NCI-H1417 treated with DMSO at 0.1 percent for 48 hours (cell line): ENCODE data around the gene CLDN20.
"Not testable (repeated sequence)": the region's sequence is repeated elsewhere in the genome, so short reads cannot be mapped to it uniquely, and the experiment has no call there.

Experiments
- DNase-seq: peaks from one replicate; lab custom pipeline; 2025; lab: John Stamatoyannopoulos, UW

The CLDN20 gene

GRCh38 chr6:155245193-155245592, 18.6 kb upstream of the CLDN20 start:
- no peak for DNase-seq

GRCh38 chr6:155245831-155246230, 18.0 kb upstream of the CLDN20 start:
- DNase-seq = no peak

GRCh38 chr6:155246825-155247224, 17.0 kb upstream of the CLDN20 start:
- DNase-seq = no peak

GRCh38 chr6:155247618-155248007, 16.2 kb upstream of the CLDN20 start:
- DNase-seq = no peak

- DNase-seq = no peak
These were observed 15.5 kb upstream of the CLDN20 start for GRCh38 chr6:155248008-155249001.

- DNase-seq = no peak
These were observed 13.0 kb upstream of the CLDN20 start for GRCh38 chr6:155250701-155251381.

GRCh38 chr6:155252581-155252980, 11.2 kb upstream of the CLDN20 start:
- DNase-seq = no peak

- no peak for DNase-seq
These were observed 10.5 kb upstream of the CLDN20 start for GRCh38 chr6:155253337-155253736.

- no peak for DNase-seq
These were observed 9.7 kb upstream of the CLDN20 start for GRCh38 chr6:155254139-155254538.

GRCh38 chr6:155256122-155256795, 7.6 kb upstream of the CLDN20 start:
- no peak for DNase-seq

GRCh38 chr6:155257796-155258195, 6.0 kb upstream of the CLDN20 start:
- DNase-seq = no peak

- DNase-seq = no peak
These were observed 4.6 kb upstream of the CLDN20 start for GRCh38 chr6:155259204-155259603.

GRCh38 chr6:155259897-155260296, 3.9 kb upstream of the CLDN20 start:
- no peak for DNase-seq

- no peak for DNase-seq
These were observed 3.1 kb upstream of the CLDN20 start for GRCh38 chr6:155260686-155261085.

- no peak for DNase-seq
These were observed 2.5 kb upstream of the CLDN20 start for GRCh38 chr6:155261111-155261900.

GRCh38 chr6:155262655-155263054, 1.2 kb upstream of the CLDN20 start:
- no peak for DNase-seq

GRCh38 chr6:155264693-155265320, 994 bp downstream of the CLDN20 start:
- DNase-seq = no peak

GRCh38 chr6:155265843-155266535, 2.2 kb downstream of the CLDN20 start:
- no peak for DNase-seq

- no peak for DNase-seq
These were observed 3.6 kb downstream of the CLDN20 start for GRCh38 chr6:155267411-155267810.

- not testable (repeated sequence) for DNase-seq
These were observed 4.5 kb downstream of the CLDN20 start for GRCh38 chr6:155268088-155268867.
